AG09309 (cell line): Measurements from ENCODE around the gene TSPAN2.

Experiments
- DNase-seq: peaks from one replicate; pipeline ENCODE4 v3.0.0-alpha.2; 2010; ENCODE audit warnings: low read depth
- H3K4me3 ChIP-seq: 2 replicates; pipeline ENCODE4 v1.5.1; 2011; ENCODE audit warnings: mild to moderate bottlenecking, low read depth, low read length, moderate library complexity; ENCODE audit not compliant: control insufficient read depth
- CTCF ChIP-seq: IDR thresholded peaks from 2 replicates; pipeline ENCODE4 v1.5.1; 2011; ENCODE audit warnings: mild to moderate bottlenecking, low read depth, low read length, inconsistent platforms; ENCODE audit not compliant: insufficient read depth, control insufficient read depth; ENCODE audit errors: missing control alignments

The TSPAN2 gene

DNA sequence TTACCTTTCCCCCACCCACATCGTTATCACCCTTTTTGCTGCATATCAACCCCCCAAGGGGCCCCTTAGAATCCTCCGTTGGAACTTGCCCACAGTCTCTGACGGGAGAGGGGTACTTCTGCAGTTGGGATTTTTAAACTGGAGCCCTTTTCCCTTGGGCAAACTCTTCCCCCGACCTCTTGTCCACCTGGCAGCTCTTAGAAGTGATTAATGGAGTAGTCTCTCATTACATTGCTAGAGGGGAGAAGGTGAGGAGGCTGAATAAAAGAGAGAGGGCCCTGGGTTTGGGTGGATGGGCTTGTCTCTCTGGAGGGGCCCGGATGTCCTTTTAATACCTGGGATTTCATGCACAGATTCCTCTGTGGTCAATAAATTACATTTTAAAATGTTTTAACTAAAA is 27.2 kb upstream of the TSPAN2 start:
- TF ChIP-seq CTCF = no peak
- no peak overlapping the region for H3K4me3 ChIP-seq
- no peak for DNase-seq

GRCh38 chr1:115115521-115116161 is 26.3 kb upstream of the TSPAN2 start:
- no peak overlapping the region for H3K4me3 ChIP-seq
- TF ChIP-seq CTCF = no peak

GRCh38 chr1:115114308-115114707 is 25.0 kb upstream of the TSPAN2 start:
- no peak overlapping the region for H3K4me3 ChIP-seq
- DNase-seq = no peak
- no peak for TF ChIP-seq CTCF

More at GRCh38 chr1:115115521-115116161, 26.3 kb upstream of the TSPAN2 start:
- DNase-seq = no peak

- no peak for DNase-seq
- TF ChIP-seq CTCF = no peak
- H3K4me3 ChIP-seq = no peak overlapping the region
Measured at GRCh38 chr1:115113766-115114165, 24.5 kb upstream of the TSPAN2 start.

GRCh38 chr1:115112496-115113375 is 23.4 kb upstream of the TSPAN2 start:
- DNase-seq = no peak
- H3K4me3 ChIP-seq = no peak overlapping the region
- peak; percentile 89 for TF ChIP-seq CTCF

GRCh38 chr1:115107516-115108260 is 18.4 kb upstream of the TSPAN2 start:
- H3K4me3 ChIP-seq = no peak overlapping the region
- DNase-seq = peak; percentile 51
- TF ChIP-seq CTCF = no peak
